GM21619 (cell line): ENCODE measurements around the gene WHRN.

Experiments
- ATAC-seq: cut with Tn5 transposase; IDR thresholded peaks from one replicate; pipeline ENCODE4 v1.9.1; 2021; ENCODE audit not compliant: unreplicated experiment

Gene WHRN

DNA sequence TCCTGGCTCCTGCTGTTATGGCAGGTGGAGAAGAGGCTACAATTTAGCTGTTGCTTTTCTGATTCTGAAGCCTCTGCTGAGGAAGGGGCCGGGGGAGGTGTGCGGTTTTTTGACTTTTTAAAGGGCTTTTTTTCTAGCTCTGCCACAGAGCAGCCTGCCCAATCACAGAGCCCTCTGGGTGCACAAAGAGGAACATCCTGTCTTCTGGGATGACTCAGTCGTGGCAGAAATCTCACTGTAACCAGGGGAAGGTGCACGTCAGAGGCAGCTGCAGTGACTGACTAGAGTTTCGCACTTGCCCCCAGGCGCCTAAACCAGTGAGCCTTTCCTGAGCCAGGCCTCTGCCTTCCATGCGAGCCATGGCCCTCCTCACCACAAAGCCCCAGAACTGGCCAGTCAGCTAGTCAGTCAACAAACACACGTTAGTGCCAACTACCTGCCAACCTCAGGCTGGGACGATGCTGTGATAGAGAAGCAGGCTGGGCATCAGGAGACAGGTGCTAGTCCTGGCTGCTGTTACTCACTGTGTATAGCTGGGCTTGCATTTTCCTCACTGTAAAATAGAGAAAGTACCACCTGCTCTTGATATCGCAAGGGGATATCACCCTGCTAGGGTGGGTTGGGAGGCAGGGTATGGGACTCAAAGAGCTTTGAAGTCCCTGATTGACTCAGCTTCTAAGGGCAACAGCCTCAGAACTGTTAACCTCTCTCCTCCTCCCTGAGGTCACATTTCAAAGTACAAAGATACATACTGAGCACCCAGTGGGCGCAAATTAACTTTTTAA lies 119.7 kb downstream of the WHRN start:
- ATAC-seq = peak; percentile 77

DNA sequence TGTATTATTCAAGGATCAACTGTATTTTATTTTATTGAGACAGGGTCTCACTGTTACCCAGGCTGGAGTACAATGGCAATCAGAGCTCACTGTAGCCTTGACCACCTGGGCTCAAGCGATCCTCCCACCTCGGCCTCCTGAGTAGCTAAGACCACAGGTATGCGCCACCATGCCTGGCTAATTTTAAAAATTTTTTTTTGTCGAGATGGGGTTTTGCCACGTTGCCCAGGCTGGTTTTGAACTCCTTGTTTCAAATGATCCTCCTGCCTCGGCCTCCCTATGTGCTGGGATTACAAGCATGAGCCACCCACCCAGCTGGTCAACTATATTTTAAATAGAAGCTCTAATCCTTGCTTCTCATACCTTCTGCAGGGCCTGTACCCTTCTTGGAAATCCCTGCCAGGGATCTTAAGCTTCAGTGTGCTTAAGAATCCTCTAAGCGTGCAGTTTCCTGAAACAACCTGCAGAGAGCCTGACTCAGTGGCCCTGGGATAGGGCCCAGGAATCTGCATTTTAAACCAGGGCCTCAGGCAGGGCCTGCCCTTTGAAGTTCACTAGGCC lies 120.4 kb downstream of the WHRN start:
- ATAC-seq = no peak

DNA sequence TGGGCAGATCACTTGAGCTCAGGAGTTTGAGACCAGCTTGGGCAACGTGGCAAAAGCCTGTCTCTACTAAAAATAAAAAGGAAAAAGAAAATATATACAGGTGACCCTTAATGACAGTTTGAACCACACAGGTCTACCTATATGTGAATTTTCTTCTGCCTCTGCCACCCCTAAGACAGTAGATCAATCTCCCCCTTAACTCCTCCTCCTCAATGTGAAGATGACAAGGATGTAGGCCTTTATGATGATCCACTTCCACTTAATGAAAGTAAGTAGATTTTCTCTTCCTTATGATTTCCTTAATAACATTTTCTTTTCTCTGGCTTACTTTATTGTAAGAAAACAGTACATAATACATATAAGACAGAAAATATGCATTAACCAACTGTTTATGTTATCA lies 120.9 kb downstream of the WHRN start:
- ATAC-seq = no peak

DNA sequence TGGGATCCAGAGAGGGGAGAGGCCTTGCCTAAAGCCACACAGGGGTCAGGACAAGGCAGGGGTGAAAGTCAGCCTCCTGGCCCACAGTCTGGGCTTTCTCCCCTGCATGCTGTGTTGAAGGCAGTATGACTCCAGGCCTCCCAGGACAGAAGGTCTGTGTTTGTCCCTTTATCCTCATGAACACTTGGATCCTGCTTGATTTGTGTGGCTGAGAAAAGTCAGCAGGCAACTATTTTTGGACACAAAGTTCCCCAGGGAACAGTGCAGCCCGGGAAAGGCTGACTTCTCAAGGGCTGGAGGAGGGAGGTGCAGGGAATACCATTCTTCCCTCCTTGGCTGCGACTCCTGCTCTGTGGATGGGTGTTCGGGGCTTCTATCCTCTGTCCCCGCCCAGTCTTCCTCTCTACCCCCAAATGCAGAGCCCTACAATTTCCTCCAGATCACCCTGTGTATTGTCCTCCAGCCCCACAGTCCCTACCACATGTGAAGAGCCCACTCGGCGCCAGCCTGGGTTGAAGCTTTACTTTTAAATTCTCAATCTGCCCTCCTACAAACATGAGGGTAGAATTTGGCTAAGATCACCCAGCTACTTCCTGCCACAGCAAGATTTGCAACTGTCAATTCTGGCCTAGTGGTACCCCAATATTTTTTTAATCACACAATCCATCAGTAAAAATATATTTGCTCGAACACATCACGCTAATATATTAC lies 121.6 kb downstream of the WHRN start:
- ATAC-seq = no peak

DNA sequence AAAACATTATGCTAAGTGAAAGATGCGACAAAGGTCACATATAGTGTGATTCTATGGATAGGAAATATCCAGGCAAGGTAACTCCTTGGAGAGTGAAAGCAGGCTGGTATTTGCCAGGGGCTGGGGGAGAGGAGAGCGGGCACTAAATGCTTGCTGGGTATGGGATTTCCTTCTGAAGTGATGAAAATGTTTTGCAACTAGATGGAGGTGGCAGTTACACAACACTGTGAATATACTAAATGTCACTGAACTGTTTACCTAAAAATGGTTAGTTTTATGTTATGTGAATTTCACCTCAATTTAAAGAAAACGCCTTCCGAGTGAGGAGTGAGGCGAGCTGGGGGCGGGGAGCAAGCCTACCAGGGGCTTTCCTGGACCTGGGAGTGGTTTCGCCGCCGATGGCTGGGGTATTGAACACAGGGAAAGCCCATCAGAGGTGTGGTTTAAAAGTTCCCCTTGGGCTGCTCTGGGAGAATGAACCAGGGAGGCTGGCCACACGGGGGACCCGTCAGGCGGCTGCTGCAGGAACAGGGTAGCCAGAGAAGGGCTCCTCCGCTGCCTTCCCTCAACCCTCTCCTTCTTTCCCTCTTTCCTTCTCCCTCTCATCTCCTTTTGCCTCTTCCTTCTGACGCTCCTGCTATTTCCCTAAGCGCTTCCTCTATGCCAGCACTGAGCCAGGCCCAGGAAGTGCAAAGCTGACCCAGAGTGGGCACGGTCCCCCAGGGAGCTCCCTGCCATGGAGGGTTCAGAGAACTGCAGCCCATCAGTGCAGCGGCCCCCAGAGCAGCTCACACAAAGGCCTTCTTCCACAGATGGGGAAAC lies 122.4 kb downstream of the WHRN start:
- peak; percentile 20 for ATAC-seq

DNA sequence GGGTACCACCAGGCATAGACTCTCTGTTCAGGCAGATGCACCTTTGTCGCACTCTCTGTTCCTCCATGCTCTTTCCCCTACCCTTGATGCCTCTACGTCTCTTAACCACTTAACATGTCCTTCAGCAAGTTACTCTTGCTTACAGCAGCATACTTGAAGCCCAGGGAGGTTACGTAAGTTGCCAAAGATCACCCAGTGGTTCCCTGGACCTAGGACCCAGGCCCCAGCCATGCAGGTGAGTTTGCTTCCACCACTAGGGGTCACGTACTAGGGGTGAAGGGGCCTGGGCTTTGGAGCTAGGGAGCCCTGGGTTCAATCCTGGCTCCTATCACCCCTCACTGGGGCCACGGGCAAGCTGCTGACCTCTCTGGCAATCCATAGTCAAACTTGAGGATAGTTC lies 126.4 kb downstream of the WHRN start:
- no peak for ATAC-seq

DNA sequence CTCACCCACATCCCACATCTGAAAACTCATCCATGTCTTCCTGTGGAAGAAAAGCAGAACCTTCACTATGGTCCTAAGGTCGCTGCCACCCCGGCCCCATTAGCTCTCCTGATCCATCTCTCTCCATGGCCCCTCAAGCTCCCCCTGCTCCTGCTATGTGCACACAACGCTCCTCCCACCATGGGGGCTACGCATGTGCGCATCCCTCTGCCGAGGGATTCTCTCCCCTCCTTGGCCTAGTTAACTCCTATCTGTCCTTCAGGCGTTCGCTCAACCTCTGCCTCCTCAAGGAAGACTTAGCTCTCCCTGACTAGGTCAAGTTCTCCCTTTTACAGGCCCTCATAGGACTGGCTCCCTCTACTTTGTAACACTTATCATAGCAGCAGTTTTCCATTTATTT lies 127.3 kb downstream of the WHRN start:
- ATAC-seq = no peak

DNA sequence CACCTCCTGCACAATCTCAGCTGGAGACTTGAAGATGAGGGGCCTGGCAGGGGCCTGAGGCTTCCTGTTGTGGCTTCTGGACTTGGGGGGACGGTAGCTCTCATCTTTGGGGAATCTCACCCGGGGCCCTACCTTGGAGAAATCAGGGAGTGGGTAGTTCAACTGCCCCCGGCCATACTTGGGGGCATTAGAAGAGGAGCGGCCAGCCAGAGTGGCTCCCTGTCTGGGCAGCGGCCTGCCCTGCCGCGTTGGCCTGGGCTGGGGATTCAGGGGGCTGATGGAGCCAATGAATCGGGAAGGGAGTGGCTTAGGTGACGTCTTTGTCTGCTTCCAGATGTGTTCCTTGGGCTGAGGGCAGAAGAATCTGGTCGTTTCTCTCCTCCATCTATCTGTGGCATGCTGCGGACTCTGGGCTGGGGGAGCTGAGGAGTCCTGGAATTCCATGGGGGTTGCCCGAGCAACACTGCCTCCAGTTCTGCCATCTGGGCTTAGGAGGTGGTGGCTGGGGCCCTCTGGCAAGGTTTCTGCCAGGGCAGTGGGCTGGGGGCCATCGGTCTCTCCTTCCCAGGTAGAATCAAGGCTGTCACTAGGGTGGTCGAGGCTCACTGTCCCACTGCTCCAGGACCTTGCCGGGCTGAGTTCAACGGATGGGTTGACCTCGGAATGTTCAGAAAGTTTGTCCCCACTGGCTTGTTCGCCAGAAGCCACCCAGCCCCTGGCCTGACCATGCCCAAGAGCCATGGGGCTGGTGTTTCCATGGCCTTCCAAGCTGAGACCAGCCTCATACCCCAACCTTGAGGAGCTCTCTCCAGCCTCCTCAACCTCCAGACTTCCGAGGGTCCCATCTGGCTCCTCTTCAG lies 128.5 kb downstream of the WHRN start:
- ATAC-seq = no peak

DNA sequence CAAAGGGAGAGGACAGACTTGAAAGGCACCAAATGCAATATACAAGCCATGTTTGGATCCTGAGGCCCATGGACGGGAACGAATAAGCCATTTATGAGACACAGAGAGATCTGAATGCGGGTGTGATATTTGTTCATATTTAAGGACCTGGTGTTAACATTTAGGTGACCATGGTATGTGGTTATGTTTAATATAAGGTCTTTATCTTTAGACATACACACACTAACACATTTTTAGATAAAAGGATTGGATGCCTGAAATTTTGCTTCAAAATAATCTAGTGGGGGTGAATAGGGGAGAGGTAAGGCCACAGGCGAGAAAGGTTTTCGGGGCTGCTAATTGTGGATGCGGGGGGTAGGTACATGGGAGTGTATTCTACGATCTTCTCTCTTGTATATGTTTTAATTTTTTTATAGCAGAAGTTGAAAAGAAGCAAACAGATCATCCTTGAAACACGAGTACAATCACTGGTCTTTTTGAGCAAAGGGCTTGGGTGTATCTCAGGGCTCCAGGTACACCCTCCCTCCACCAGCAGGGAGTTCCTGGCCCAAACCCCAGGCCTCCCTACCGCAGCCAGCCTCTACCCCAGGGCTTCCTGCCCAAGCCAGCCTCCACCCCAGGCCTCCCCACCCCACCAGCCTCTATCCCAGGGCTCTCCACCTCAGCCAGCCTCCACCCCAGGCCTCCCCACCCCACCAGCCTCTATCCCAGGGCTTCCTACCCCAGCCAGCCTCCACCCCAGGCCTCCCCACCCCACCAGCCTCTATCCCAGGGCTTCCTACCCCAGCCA lies 129.7 kb downstream of the WHRN start:
- no peak for ATAC-seq

DNA sequence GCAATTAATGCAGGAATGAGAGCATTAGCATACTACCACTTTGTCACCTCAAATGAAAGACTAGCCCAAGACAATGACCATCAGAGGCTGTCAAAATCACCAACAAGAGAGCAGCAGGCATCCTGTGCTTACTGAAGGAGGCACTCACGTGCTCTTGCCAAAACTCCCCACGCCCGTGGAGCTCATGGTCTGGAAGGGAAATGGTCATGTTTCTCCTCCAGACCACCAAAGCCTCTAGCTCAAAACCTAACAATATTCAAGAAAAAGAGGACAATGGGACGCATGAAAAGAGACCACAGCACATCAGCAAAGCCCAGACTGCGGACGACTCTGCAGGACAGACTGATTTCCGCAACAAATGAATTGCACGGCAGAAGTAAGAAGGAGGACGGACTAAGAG lies 130.3 kb downstream of the WHRN start:
- ATAC-seq = no peak

DNA sequence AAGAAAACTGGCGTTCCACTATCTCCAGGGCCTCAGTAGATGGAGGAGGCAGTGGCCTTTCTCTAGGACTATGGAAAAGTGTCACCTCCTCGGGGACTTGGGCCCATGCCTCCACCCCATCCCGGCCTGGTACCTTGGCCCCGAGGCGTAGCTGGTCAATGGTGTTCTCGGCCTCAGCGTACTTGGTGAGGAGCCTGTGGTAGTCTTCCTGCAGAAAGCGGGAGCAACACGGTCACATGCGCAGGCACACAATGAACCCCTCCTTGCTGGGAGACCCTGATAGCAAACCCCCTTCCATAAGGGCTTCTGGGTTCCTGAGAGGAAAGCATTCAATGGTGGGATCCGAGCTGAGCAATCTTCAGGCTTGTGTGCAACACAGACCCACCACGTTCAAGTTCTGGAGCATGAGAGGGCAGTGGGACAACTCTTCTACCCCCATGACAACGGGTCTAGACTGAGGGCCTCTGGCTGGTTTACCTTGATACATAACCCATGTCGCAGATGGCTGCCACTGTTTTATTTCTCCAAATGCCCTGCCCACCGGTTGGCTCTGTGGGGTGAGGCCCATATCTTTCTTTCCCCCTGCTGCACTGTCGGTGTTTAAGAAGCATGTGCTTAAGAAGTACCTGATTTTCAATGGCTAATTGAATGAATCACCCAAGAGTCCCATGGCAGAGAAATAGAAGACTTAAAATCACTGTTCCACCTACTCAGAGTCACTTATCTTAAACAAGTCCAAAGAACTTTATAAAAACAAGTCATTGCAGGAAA lies 131.1 kb downstream of the WHRN start:
- ATAC-seq = no peak

DNA sequence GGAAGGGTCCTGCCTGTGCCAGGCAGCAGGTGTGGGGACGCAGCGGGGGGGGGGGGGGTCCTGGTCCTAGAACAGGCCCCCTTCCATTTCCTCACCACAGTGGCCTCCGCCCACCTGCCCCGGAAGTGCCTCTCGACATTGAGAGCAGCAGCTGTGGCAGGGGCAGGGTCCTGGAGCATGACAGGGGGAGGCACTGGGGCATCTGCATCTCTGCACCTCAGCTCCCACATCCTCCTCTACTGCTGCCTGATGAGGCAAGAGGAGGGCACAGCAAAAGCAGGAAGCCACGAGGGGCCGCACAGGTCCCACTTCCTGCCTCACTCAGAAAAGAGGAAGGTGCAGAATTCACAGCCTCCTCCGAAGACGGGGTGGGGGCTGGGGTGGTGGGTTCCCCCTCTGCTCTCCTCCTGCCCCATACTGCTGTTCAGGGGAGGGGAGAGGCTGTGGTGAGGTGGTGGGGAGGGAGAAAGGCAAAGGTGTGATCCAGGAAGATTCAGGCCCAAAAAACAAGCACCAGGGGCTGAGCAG lies 132.3 kb downstream of the WHRN start:
- peak; percentile 96 for ATAC-seq

DNA sequence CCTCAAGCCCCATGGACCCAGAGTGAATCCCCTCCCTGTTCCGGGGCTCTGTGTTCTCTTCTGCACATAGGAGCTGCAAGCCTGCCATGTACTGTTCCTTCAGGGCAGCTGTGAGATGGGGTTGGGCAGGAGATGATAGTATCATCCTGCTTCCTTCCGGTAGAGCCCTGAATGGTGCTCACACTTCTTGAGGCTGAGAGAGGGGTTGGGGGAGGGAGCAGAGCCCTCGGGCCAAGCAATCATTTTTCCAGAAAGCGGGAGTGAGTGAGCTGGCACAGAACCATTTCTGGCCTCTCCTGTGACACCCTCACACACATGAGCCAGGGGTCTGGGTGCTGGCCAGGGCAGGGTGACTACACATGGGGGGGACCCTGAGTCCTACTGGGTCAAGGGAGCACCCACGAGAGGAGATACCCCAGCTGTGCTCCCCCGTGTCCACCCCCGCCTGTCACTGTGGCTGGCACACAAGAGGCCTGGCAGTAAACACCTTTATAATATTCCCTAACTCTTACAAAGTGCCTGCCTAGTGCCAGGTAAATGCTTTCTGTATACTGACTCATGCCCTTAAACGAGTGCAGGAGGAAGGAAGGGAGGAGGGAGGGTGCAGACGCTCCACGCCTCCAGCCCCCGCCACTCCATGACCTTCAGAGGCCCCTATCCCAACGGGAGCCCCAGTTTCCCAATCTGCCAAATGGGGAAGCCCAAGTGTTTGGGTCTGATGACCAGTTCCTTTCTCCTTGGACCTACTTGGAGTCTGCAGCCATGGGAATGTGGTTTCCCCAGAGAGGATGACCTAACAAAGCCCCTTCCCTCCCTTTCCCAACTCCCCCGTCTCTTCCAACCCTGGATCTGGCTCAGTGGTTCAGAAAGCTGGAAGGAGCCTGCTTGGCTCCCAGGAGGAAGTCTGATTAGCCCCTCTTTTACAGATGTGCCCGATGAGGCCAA lies 133.0 kb downstream of the WHRN start:
- no peak for ATAC-seq

DNA sequence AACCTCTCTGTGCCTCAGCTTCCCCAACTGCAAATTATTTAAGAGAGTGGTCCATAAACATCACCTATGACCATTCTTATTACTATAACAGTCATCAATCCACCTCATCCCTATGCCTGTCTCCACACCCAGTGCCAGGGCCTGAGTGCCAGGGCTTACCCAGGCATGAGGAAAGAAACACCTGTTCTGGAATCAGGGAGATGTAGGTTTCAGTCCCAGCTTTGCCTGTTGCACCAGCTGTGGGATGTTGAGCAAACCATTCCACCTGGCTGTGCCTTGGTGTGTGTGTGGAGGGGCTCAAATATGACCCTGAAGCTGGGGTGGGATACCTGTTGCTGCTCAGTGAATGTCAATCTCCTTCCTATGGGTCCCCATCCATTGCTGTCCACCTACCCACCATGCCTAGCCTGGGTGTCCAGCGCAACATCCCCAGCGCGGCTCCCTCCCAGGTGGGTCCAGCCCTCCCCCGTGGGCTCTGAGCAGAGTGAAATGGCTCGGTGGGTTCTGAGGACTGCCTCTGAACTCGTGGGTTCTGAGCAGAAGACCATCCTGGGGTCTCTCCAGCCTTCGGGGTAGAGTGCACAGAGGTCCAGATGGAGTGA lies 133.8 kb downstream of the WHRN start:
- ATAC-seq = no peak

DNA sequence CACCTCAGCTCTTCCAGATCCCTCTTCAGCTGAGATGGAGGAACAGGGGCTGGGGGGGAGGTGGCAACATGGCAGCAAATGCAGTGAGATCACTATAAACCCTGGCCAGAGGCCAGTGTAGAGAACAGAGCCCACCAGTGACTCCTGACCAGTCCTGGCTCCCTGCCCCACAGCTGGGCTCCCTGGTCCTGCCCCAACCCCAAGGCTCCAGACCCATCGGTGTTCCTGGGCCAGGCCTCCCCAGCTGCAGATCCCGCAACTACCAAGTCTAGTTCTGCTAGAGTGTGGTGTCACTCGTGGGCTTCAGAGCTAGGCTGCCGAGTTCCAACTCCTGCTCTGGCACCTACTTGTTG lies 134.3 kb downstream of the WHRN start:
- no peak for ATAC-seq

DNA sequence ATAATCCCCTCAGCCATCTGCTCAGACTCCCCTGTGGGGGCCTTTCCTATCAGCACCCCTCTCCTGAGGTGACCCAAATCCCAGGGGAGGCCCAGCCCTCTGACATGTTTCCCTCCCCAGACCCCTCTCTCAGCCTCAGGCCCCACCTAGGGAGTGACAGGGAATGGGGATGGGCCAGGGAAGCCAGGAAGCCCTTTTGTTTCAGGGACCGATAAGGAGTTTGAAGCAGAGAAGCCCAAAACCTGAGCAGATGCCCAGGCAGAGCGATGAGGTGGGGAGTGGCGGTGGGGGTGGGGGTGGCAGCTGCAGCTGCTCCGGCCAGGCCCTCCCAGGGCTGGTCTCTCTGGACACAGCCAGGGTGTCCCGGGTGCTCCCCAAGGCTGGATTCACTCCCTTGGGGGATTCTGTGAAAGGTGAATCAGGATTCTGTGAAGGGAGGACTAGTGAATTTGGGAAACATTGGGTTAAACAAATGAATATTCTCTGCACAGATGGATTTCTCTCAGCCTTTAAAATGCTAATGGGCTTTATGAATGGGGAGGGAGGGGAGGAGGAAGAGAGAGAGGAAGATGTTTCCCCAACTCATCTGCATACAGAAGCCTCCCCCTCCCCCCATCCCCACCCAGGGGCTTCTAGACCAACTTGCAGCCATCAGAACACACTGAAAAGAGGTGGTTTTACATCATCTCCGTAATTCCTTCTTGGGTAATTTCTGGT lies 134.9 kb downstream of the WHRN start:
- no peak for ATAC-seq
